DMS 273 (cell line): ENCODE data around the gene GPR63.

ENCODE experiments used
- DNase-seq: peaks from one replicate; lab custom pipeline; 2025; ENCODE audit not compliant: unreplicated experiment; lab: John Stamatoyannopoulos, UW

The GPR63 gene

DNA sequence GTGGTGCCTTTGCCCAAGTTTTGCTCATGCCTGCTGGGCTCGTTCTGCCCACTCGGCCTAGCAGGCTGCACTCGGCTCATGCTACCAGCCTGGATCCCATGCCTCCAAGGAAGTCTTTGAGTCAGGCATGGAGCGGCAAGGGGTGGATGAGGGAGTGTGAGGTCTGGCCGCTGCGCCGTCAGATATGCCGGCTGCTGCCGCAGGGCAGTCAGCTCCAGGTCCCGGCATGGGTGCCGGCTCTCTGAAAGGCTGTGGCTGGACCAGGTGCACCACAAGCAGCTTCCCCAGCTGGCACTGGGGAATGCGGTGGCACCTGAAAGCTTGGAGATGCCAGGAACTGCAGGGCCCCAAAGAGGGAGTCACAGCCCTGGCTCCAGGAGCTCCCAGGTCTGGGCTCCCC is 75.5 kb downstream of the GPR63 start:
- no peak for DNase-seq

GRCh38 chr6:96760153-96760687 is 77.1 kb downstream of the GPR63 start:
- peak; percentile 51 for DNase-seq

GRCh38 chr6:96755096-96755495 is 82.2 kb downstream of the GPR63 start:
- DNase-seq: no peak

DNA sequence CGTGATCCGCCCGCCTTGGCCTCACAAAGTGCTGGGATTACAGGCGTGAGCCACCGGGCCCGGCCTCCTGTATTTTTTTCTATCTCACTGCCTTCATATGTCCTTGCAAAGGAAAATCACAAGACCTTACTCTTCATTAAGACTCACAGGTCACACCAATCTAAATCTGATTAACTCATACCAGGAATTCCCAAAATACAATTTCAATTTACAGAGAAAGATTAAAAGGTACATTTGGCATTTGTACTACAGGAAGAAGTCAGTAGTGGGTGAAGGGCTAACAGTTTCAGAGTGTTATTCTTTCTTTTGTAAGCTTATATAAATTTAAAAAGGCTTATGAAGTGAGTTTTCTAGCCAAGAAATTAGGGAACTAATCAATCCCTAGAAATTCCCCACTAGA is 87.4 kb downstream of the GPR63 start:
- DNase-seq: no peak
